ENCODE results near the gene FBXL7. TPM values are rescaled to one million over a fixed set of nuclear protein-coding genes. Genes with fewer than 3 reads are reported as not detected.

The FBXL7 gene
- polyA plus RNA-seq, 1 donor from 2014 or later, result 0.24 TPM

DNA sequence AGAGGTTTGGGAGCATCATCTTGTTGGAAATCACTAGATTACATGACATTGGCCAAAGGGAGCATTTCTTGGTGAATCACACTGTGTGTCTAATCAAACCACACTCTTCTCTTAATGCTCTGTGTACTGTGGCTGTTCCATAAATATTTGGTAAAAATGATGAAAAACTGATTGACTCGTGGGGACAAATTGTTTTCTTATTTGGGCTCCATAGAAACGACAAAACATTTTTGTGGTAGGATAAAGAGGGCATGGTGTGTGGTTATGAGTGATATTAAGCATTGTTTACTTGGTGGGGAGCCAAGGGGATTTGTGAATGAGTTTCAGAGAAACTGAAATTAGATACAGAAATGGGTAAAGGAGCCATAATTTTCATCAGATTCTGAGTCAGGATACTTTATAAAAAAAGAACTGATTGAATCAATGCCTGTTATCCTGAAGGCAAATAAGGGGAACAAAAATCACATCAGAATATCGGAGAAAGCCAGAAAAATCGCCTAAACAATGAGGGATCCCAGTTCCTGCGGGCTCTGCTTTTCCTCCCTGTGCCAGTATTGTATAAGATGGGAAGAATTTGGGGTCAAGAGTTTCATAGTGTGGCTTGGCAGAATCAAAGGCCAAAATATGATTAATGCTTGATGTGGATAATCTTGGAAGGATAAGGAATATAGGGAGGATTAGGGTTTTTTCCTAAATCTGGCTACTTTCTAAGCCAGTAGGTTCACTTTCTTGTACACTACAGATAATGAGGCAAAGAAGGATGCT is 33.3 kb downstream of the FBXL7 start:
- TF ChIP-seq RAD21 (conservative IDR thresholded peaks at IDR 0.05) (no peak), MXI1 (conservative IDR thresholded peaks at IDR 0.05; ENCODE audit: poor library complexity, severe bottlenecking) (no peak), SMC3 (conservative IDR thresholded peaks at IDR 0.05; ENCODE audit: poor library complexity) (no peak), EP300 (conservative IDR thresholded peaks at IDR 0.05; ENCODE audit: poor library complexity, severe bottlenecking) (no peak), EZH2 (IDR thresholded peaks at IDR 0.05; ENCODE audit: borderline replicate concordance, insufficient read depth, low read length, poor library complexity, severe bottlenecking) (no peak), POLR2AphosphoS5 (IDR thresholded peaks at IDR 0.05) (no peak), TAF1 (IDR thresholded peaks at IDR 0.05; ENCODE audit: low read depth) (no peak)
- TF ChIP-seq, protein P1, sequence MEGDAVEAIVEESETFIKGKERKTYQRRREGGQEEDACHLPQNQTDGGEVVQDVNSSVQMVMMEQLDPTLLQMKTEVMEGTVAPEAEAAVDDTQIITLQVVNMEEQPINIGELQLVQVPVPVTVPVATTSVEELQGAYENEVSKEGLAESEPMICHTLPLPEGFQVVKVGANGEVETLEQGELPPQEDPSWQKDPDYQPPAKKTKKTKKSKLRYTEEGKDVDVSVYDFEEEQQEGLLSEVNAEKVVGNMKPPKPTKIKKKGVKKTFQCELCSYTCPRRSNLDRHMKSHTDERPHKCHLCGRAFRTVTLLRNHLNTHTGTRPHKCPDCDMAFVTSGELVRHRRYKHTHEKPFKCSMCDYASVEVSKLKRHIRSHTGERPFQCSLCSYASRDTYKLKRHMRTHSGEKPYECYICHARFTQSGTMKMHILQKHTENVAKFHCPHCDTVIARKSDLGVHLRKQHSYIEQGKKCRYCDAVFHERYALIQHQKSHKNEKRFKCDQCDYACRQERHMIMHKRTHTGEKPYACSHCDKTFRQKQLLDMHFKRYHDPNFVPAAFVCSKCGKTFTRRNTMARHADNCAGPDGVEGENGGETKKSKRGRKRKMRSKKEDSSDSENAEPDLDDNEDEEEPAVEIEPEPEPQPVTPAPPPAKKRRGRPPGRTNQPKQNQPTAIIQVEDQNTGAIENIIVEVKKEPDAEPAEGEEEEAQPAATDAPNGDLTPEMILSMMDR (IDR thresholded peaks at IDR 0.05; ENCODE audit: poor library complexity, severe bottlenecking), result no peak
- TF ChIP-seq, protein P2, sequence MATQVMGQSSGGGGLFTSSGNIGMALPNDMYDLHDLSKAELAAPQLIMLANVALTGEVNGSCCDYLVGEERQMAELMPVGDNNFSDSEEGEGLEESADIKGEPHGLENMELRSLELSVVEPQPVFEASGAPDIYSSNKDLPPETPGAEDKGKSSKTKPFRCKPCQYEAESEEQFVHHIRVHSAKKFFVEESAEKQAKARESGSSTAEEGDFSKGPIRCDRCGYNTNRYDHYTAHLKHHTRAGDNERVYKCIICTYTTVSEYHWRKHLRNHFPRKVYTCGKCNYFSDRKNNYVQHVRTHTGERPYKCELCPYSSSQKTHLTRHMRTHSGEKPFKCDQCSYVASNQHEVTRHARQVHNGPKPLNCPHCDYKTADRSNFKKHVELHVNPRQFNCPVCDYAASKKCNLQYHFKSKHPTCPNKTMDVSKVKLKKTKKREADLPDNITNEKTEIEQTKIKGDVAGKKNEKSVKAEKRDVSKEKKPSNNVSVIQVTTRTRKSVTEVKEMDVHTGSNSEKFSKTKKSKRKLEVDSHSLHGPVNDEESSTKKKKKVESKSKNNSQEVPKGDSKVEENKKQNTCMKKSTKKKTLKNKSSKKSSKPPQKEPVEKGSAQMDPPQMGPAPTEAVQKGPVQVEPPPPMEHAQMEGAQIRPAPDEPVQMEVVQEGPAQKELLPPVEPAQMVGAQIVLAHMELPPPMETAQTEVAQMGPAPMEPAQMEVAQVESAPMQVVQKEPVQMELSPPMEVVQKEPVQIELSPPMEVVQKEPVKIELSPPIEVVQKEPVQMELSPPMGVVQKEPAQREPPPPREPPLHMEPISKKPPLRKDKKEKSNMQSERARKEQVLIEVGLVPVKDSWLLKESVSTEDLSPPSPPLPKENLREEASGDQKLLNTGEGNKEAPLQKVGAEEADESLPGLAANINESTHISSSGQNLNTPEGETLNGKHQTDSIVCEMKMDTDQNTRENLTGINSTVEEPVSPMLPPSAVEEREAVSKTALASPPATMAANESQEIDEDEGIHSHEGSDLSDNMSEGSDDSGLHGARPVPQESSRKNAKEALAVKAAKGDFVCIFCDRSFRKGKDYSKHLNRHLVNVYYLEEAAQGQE (IDR thresholded peaks at IDR 0.05; ENCODE audit: borderline replicate concordance), result no peak
- Histone ChIP-seq H3K4me2 (ENCODE audit: low read length) (no peak overlapping the region), H3K9me3 (ENCODE audit: low read length) (no peaks in the 10 kb centered on the region), H3K9me2 (ENCODE audit: insufficient read depth, low read length) (no peaks in the 10 kb centered on the region), H2AFZ (ENCODE audit: low read depth, low read length) (no peak overlapping the region), H3K79me2 (replicated peaks; ENCODE audit: insufficient read depth, low read length) (no peaks in the 10 kb centered on the region), H4K20me1 (ENCODE audit: insufficient read depth) (no peaks in the 10 kb centered on the region), H3K27me3 (ENCODE audit: insufficient read depth, low read depth, low read length) (no peaks in the 10 kb centered on the region), H3F3A (ENCODE audit: insufficient read depth, low read length, poor library complexity, severe bottlenecking) (no peaks in the 10 kb centered on the region), H3K4me3 (ENCODE audit: low read length) (no peak overlapping the region), H3K9ac (ENCODE audit: low read length) (no peak overlapping the region), H3K36me3 (ENCODE audit: insufficient read depth, low read length) (no peaks in the 10 kb centered on the region), H3K27ac (ENCODE audit: low read length) (no peak overlapping the region)

DNA sequence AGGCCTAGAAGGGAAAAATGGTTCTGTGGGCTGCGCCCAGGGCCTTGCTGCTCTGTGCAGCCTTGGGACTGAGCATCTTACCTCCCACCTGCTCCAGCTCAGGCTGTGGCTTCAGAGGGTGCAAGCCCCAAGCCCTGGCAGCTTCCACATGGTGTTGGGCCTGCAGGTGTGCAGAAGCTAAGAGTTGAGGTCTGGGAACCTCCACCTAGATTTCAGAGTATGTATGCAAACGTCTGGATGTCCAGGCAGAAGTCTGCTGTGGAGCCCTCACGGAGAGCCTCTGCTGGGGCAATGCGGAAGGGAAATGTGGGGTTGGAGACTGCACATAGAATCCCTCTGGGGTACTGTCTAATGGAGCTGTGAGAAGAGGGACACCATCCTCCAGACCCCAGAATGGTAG is 36.0 kb downstream of the FBXL7 start:
- Histone ChIP-seq H3K27me3 (ENCODE audit: insufficient read depth, low read depth, low read length) (no peaks in the 10 kb centered on the region), H2AFZ (ENCODE audit: low read depth, low read length) (no peak overlapping the region), H3K4me3 (ENCODE audit: low read length) (no peak overlapping the region), H3K79me2 (replicated peaks; ENCODE audit: insufficient read depth, low read length) (peaks cover 10% of the 10 kb centered on the region), H3F3A (ENCODE audit: insufficient read depth, low read length, poor library complexity, severe bottlenecking) (no peaks in the 10 kb centered on the region), H3K9me2 (ENCODE audit: insufficient read depth, low read length) (no peaks in the 10 kb centered on the region), H3K27ac (ENCODE audit: low read length) (no peak overlapping the region), H3K9me3 (ENCODE audit: low read length) (no peaks in the 10 kb centered on the region), H3K9ac (ENCODE audit: low read length) (no peak overlapping the region), H3K4me2 (ENCODE audit: low read length) (no peak overlapping the region), H4K20me1 (ENCODE audit: insufficient read depth) (no peaks in the 10 kb centered on the region), H3K36me3 (ENCODE audit: insufficient read depth, low read length) (no peaks in the 10 kb centered on the region)
- TF ChIP-seq TAF1 (IDR thresholded peaks at IDR 0.05; ENCODE audit: low read depth), result no peak
- no peak for TF ChIP-seq MXI1 (conservative IDR thresholded peaks at IDR 0.05; ENCODE audit: poor library complexity, severe bottlenecking)
- TF ChIP-seq SMC3 (conservative IDR thresholded peaks at IDR 0.05; ENCODE audit: poor library complexity), result no peak
- TF ChIP-seq, protein P2 (IDR thresholded peaks at IDR 0.05; ENCODE audit: borderline replicate concordance), result no peak
- TF ChIP-seq RAD21 (conservative IDR thresholded peaks at IDR 0.05), result no peak
